ENCODE data around the gene SGK1.
A peak's percentile ranks its signal among the peaks of the same experiment; 100 is the strongest.
"Not testable (repeated sequence)": the region's sequence is repeated elsewhere in the genome, so short reads cannot be mapped to it uniquely, and the experiment has no call there.

The SGK1 gene

DNA sequence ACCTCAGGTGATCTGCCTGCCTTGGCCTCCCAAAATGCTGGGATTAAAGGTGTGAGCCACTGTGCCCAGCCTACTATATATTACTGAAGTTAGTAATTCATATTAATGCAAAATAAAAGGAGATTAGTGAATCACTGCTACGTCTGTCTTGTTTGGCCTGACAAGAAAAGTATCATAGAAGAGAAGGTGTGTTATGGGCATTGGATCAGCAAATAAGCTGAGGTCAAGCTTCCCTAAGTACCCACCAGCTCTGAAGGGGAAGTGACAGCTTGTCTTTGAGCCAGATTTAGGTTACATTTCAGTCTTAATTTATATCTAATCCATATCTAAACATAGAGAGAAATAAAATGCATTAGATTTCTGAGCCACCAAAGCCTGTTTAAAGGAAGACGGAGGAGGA is 7.1 kb downstream of the SGK1 start:
- DNase-seq = no peak
- in situ Hi-C loops (cut with HindIII; ENCODE audit: low pct_ligation_motif_present, low pct_unique_long_range_greater_than_20kb, low sequenced_read_pairs) = no loop called here

DNA sequence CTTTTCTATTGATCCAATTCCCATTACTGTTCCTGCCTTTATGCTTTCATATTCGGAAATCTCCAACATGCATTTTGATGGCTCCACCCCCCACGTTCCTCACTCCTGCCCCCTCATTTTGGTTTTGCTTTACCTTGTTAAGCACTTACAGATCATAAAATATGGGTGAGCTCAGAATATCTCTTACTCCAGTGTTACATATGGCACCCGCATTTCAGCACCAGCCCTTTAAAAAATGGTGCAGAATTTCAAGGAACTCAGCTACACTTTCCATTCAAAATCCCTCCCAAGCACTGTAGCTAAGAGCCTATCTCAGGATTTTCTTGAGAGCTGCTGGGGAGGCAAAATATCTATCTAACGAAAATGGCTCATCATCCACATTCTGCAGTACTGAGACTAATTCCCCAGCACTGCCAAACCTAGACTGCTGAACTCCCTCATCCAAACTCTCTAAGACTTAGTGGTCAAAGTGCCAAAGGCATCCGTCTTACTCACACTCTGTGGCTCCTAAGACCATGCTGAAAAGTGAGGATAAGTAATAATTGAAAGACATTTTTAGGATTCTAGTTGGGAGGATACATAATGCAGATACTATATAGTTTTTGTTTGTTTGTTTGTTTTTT is 7.8 kb downstream of the SGK1 start:
- in situ Hi-C loops (cut with HindIII; ENCODE audit: low pct_ligation_motif_present, low pct_unique_long_range_greater_than_20kb, low sequenced_read_pairs) = no loop called here

DNA sequence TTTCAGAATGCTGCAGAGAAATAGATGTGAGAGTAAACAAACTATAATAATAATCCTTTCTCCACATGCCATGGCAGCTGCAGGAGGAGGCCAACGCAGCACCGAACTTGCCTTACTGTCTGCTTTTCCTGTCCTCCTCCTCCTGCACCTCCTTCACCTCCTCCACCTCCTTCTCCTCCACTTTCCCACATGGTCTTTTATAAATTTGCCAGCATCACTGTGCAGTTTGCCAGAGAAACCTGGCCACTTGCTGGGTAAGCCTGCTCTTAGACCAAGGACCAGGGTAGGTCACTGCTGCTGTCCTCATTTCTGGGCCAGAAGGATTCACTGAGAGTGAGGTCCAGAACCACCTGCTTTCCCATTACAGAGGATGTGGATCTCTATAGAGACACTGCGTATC is 8.7 kb downstream of the SGK1 start:
- no peak for DNase-seq
- in situ Hi-C loops (cut with HindIII; ENCODE audit: low pct_ligation_motif_present, low pct_unique_long_range_greater_than_20kb, low sequenced_read_pairs) = no loop called here

More for the DNA sequence above, 7.8 kb downstream of the SGK1 start:
- DNase-seq = no peak

DNA sequence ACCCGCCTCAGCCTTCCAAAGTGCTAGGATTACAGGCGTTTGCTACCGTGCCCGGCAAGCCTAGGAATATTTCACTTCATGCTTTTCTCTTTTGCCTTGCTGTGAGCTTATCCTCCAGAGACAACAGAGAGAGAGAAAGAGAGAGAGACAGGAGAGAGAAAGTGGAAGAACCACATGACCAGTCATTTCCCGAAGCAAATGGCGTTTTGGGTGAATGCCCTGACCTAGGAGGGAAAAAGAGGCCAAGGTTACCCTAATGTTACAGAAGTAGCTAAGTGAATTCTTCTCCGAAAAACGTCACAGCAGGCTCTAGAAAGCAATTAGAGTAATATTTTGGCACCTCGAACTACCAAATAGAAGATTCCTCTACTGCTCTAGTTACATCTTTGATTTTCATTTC is 9.1 kb downstream of the SGK1 start:
- no peak for DNase-seq
- in situ Hi-C loops (cut with HindIII; ENCODE audit: low pct_ligation_motif_present, low pct_unique_long_range_greater_than_20kb, low sequenced_read_pairs) = no loop called here

DNA sequence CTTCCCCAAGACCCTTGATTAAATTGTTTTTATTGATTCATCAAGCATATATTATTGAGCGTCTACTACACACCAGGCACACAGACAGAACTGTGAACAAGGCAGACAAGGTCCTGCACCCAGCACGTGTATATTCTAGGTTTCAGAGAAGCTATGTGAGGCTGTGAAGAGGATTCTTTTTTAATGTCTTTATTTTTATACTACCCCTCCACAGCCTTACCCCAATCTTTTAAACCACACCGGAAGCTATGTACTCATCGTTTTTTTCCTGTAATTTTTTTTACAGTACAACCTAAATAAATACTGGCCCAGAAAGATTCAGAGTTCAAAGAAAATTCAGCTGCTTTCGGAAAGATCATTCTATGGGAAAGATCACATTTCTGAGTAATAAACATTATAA is 10.0 kb downstream of the SGK1 start:
- in situ Hi-C loops (cut with HindIII; ENCODE audit: low pct_ligation_motif_present, low pct_unique_long_range_greater_than_20kb, low sequenced_read_pairs) = no loop called here
- no peak for DNase-seq

DNA sequence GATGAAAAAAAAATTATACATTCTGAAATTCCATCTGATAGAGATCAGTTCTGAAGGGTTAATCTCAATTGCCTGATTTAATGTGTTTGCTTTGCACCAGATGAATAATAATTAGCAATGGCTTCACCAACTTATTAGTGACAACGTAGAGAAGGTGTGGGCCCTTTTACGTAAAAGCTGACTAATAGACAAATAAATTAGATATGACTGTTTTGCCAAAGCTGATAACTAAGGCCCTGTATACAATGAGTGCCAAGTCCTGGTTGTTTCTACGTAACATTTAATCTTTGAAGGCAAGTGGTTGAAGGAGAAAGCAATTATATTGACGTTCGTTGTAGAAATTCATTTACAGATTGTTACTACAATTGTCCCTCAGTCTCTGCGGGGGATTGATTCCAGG is 10.8 kb downstream of the SGK1 start:
- DNase-seq = no peak
- in situ Hi-C loops (cut with HindIII; ENCODE audit: low pct_ligation_motif_present, low pct_unique_long_range_greater_than_20kb, low sequenced_read_pairs) = no loop called here

DNA sequence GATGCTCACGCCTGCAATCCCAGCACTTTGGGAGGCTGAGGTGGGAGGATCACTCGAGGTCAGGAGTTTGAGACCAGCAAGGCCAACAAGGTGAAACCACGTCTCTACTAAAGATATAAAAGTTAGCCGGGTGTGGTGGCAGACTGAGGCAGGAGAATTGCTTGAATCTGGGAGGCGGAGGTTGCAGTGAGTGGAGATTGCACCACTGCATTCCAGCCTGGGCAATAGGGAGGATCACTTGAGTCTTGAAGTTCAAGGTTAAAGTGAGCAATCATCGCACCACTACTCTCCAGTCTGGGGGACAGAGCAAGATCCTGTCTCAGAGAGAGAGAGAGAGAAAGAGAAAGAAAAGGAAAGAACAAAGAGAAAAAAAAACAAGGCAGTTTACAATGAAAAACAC is 13.5 kb downstream of the SGK1 start:
- in situ Hi-C loops (cut with HindIII; ENCODE audit: low pct_ligation_motif_present, low pct_unique_long_range_greater_than_20kb, low sequenced_read_pairs); DNase-seq: not testable (repeated sequence)

DNA sequence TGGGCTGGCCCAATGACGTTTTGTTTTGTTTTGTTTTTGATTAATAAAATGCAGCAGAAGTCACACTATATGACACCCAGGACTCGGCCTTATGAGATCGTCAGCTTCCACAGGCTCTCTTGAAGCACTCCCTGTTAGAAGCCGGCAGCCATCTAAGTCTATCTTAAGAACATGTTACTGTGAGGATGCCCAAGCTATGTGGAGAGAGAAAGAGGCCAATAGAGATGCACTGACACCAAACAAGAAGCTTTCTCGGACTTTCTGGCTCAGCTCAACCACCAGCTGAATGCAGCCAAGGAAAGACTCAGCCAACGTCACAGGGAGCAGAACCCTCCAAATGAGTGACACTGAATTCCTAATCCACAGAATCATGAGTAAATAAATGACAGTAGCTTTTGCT is 14.0 kb downstream of the SGK1 start:
- in situ Hi-C loops (cut with HindIII; ENCODE audit: low pct_ligation_motif_present, low pct_unique_long_range_greater_than_20kb, low sequenced_read_pairs) = no loop called here
- no peak for DNase-seq

DNA sequence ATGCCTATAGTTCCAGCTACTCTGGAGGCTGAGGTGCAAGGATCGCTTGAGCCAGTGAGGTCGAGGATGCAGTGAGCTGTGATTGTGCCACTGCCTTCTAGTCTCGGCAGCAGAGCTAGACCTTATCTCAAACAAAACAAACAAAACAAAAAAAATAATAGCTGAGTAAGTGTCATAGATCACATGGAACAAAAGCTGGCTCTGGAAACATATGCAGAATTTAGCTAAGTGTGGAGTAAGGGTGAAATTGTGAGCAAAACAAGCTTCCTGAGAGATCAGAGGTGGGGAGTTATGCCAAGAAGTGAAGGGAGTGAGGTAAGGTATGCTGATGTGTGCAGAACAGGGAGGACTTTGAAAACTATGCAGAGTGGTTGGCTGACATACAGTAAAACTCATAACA is 18.7 kb downstream of the SGK1 start:
- in situ Hi-C loops (cut with HindIII; ENCODE audit: low pct_ligation_motif_present, low pct_unique_long_range_greater_than_20kb, low sequenced_read_pairs) = no loop called here
- no peak for DNase-seq

DNA sequence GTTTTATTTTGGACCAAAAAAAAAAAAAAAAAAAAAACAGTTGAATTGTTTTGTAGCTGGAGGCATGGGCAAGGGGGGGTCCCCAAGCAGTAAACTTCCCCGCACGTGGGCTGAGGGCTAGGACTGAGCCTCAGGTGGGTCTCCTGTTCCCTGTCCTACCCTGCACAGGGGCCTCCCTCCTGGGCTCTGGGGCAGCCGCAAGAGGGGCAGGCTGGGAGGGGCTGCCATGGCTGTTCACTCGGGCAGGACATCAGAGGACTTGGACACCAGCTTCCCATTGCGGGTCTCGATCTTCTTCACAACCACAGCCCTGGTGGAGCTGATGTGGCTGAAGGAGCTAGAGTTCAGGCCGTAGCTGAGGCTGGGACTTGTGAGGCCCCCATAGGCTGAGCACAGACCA is 21.1 kb downstream of the SGK1 start:
- in situ Hi-C loops (cut with HindIII; ENCODE audit: low pct_ligation_motif_present, low pct_unique_long_range_greater_than_20kb, low sequenced_read_pairs) = no loop called here
- DNase-seq = no peak

DNA sequence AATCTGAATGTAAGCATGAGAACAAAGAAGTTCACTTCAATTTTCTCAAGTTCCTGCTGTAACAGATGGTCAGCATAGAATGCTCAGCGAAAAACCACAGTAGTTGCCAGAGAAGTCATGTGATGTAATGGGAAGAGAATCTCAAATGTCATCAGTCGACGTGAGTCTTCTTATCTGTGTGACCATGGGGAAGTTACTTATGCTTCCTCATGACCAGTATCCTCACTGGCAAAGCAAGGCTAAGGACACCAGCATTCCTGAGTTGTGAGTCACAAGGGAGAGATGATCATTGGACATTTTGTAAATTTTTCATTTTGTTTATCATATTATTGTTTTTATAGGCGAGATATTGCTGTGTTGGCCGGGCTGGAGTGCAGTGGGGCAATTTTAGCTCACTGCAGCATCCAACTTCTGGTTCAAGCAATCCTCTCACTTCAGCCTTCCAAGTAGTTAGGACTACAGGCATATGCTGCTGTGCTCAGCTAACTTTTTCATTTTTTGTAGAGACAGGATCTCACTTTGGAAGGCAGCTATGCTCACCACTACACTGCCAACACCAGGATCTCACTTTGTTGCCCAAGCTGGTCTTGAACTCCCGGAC is 21.9 kb downstream of the SGK1 start:
- in situ Hi-C loops (cut with HindIII; ENCODE audit: low pct_ligation_motif_present, low pct_unique_long_range_greater_than_20kb, low sequenced_read_pairs) = no loop called here
- peak; percentile 71 for DNase-seq

DNA sequence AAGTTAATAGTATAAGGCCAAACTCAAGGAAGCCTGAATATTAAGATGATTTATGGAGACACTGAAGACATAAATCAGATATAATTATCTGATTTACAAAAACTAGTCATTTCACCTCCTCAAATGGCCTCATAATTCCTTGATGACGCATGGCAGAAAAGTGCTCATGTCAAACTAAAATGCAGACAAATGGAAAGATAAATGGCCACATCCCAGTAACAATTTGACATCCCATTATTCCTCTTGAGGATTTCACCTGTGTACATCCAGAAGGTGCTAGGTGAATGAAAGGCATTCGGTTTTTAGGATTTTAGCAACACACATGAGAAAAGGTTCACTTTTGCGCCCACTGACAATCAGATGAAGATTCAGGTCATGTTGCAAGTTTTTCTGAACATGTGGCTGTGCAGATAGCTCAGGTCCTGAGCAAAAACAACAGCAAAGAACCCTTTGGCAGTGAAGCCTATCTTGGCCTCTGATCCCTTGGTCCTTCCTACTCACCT is 24.2 kb downstream of the SGK1 start:
- DNase-seq = no peak
- in situ Hi-C loops (cut with HindIII; ENCODE audit: low pct_ligation_motif_present, low pct_unique_long_range_greater_than_20kb, low sequenced_read_pairs) = no loop called here

DNA sequence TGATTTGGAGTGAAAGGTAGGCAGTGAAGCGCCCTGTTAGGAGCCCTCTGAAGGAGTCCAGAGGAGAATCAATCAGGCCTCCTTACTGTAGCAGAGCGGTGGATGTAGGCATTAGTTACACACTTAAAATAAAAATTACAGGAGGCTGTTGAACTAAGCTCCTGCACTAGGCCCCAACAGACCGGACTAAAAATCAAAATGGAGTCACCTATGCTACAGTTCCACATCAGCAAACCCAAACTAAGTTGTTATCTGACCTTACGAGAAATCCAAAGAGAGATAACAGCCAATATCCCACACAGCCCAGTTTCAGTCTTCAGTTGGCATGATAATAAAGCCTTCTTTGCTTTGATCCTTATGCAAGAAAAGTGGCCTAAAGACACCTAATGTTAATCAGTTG is 26.8 kb downstream of the SGK1 start:
- DNase-seq = no peak
- in situ Hi-C loops (cut with HindIII; ENCODE audit: low pct_ligation_motif_present, low pct_unique_long_range_greater_than_20kb, low sequenced_read_pairs) = no loop called here

DNA sequence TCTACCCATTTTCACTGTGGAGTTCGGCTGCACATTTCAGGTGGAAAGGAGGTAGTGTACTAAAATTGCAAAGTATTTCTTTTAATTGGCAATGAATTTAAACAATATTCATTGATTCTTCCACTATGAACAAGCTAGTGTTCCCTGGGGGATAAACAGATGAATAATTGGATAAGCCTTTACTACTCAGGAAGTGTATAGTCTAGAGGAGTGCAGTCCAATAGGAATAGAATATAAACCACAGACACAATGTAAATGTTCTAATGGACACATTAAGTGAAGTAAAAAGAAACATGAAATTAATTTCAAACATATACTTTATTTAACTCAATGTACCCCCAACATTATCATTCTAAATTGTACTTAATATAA is 28.7 kb downstream of the SGK1 start:
- in situ Hi-C loops (cut with HindIII; ENCODE audit: low pct_ligation_motif_present, low pct_unique_long_range_greater_than_20kb, low sequenced_read_pairs) = no loop called here
- DNase-seq = no peak

DNA sequence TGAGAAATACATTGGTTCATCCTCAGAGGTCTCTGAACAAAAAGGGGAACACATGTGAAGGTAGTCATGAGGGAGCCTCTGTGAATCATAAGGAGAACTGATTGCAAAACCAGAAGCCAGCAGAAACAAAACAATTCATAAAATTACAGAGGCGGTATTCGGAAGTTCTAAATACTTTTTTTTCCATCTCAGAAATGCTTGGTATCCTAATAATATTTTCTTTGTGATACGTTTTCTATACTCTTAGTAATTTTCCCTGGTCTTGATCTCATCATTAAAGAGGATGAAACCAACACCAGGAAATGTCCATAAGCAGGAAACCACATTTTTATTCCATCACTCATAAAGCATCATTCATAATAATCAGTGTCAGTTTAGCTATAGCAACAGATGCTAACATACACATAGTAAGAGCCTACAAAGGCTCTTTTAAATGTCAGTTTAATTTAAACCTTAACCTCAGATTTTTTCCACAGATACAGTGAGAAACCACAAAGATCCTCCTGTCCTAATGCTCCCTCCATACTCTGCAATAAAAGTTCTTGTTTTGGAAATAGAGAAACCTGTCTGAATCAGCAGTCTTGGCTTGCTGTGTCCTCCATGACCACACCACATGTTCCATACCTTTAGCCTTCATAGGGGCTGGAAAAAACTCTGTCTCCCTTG is 29.2 kb downstream of the SGK1 start:
- no peak for DNase-seq
- in situ Hi-C loops (cut with HindIII; ENCODE audit: low pct_ligation_motif_present, low pct_unique_long_range_greater_than_20kb, low sequenced_read_pairs) = no loop called here

DNA sequence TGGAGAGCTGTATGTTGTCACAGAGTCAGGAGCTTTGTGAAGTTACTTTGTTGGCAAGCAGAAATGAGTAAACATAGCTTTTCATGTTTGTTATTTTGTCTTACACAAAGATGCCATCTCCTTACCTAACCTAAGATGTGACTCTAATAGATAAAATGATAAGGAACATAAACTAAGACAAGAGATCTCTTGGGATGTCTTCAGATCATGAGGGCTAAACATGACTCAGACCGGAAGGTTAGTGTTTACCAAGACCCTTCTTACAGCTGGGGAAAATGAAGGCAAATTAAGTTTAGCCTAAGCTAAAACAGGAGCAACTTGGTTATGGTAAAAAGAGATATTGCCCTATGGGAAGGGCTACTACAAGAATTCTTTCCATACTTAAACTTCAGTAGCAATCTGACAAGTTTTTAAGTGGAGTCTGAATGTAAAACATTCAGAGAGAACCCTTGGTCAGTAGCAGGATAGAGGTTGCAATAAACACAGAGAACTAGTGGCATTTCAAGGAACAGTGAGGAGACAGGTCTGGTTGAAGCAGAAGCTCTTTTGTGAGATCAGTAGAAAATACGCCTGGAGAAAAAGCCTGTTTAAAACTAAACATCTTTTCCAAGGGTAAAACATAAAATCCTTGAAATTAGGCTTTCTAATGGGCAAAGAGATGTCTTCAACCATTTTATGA is 29.9 kb downstream of the SGK1 start:
- in situ Hi-C loops (cut with HindIII; ENCODE audit: low pct_ligation_motif_present, low pct_unique_long_range_greater_than_20kb, low sequenced_read_pairs) = no loop called here
- no peak for DNase-seq

DNA sequence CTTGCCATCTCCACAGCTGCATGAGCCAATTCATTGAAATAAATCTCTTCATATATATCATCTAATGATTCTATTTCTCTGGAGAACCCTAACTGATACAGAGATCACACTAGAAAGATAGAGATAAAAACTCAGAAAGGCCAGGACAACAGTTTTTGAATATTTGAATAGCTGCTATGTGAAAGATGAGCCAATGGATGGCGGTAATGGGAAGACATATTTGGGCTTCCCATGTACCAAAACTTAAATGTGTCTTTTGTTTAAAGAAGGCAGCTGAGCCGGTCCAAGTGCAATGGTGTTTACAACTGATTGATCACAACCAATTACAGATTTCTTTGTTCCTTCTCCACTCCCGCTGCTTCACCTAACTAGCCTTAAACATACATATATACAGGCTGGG is 35.1 kb downstream of the SGK1 start:
- in situ Hi-C loops (cut with HindIII; ENCODE audit: low pct_ligation_motif_present, low pct_unique_long_range_greater_than_20kb, low sequenced_read_pairs) = no loop called here
- no peak for DNase-seq

DNA sequence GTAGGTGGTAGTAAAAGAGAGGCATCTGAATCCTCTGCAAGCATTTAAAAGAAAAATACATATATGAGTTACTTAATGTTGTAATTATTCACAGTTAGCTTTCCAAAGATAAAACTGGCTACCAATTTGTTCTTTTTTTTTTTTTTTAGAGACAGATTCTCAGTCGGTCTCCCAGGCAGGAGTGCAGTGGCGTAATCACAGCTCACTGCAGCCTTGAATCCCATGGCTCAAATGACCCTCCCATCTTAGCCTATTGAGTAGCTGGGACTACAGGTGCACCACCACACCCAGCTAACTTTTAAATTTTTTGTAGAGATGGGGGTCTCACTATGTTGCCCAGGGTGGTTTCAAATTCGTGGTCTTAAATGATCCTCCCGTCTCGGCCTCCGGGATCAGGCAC is 36.5 kb downstream of the SGK1 start:
- no peak for DNase-seq
- in situ Hi-C loops (cut with HindIII; ENCODE audit: low pct_ligation_motif_present, low pct_unique_long_range_greater_than_20kb, low sequenced_read_pairs) = no loop called here

DNA sequence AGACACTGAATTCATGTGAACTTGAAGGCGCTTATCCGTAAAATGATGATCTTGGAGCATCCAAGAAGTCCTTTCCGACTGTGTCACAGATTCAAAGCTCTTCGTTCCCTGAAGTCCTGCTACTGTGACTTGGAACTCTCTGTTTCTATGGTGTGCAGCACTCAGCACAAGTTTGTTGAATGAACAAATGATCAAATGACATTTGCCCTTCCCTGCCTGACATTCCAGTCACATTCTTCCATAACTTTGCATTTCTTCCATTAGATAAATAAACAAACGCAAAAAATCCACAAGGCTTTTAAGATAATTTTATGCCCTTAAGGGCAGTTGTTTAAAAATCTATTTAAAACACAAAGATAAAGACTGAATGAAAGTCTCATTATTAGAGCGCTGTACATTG is 39.9 kb downstream of the SGK1 start:
- DNase-seq = no peak
- in situ Hi-C loops (cut with HindIII; ENCODE audit: low pct_ligation_motif_present, low pct_unique_long_range_greater_than_20kb, low sequenced_read_pairs) = no loop called here

Measured in ACHN (cell line).